PC-9 (cell line): ENCODE data around the gene MED13L. TPM values are rescaled to one million over a fixed set of nuclear protein-coding genes. Genes with fewer than 3 reads are reported as not detected.

Experiments used
- BruUV-seq: library from RNA; stranded (reverse); fragments of 400-500 nt; replicated peaks from 2 replicates; lab custom pipeline; 2021; lab: Mats Ljungman, UMichigan
- CTCF ChIA-PET: fragments of 300-600 bp; sonication (Branson Sonifier 250); formaldehyde crosslinking; loops from one replicate; lab custom pipeline; 2022; ENCODE audit warnings: antibody characterized with exemption; lab: Charles Lee
- POLR2A ChIA-PET: fragments of 300-600 bp; sonication (Branson Sonifier 250); formaldehyde crosslinking; loops from one replicate; lab custom pipeline; 2022; ENCODE audit warnings: antibody characterized with exemption; ENCODE audit not compliant: unreplicated experiment; lab: Charles Lee
- DNase-seq, 2 experiments: peaks; one replicate each; pipeline versions ENCODE4 v3.0.0 to v3.0.0-alpha.2; 2015 to 2022; ENCODE audit warnings: mixed read lengths in 1 of 2
- H2AFZ ChIP-seq: fragments of 200-600 bp; sonication (generic); 2 replicates; pipeline ENCODE4 v1.8.1; 2017; ENCODE audit warnings: antibody characterized with exemption
- H3F3A ChIP-seq: fragments of 200-600 bp; sonication (generic); 2 replicates; pipeline ENCODE4 v1.8.1; 2017; ENCODE audit warnings: antibody characterized with exemption, mild to moderate bottlenecking, low read depth; ENCODE audit not compliant: insufficient read depth
- H3K27ac ChIP-seq: fragments of 200-600 bp; sonication (generic); 2 replicates; pipeline ENCODE4 v1.6.1; 2016; ENCODE audit warnings: mixed run types
- H3K27me3 ChIP-seq: fragments of 200-600 bp; sonication (generic); 2 replicates; pipeline ENCODE4 v1.6.1; 2016; ENCODE audit warnings: low read depth, mixed run types; ENCODE audit not compliant: insufficient read depth
- H3K36me3 ChIP-seq: fragments of 200-600 bp; sonication (generic); 2 replicates; pipeline ENCODE4 v1.6.1; 2016; ENCODE audit warnings: low read depth, mixed run types
- H3K4me1 ChIP-seq: fragments of 200-600 bp; sonication (generic); replicated peaks from 2 replicates; pipeline ENCODE4 v1.6.1; 2016; ENCODE audit warnings: mixed run types; ENCODE audit not compliant: insufficient read depth
- H3K4me2 ChIP-seq: fragments of 200-600 bp; sonication (generic); 2 replicates; pipeline ENCODE4 v1.6.1; 2017; ENCODE audit warnings: mixed run types
- H3K4me3 ChIP-seq: fragments of 200-600 bp; sonication (generic); 2 replicates; pipeline ENCODE4 v1.6.1; 2016; ENCODE audit warnings: mixed run types
- H3K79me2 ChIP-seq: fragments of 200-600 bp; sonication (generic); 2 replicates; pipeline ENCODE4 v1.6.1; 2017; ENCODE audit warnings: low read depth, mixed run types
- H3K9me2 ChIP-seq: fragments of 200-600 bp; sonication (generic); 2 replicates; pipeline ENCODE4 v1.8.1; 2017; ENCODE audit warnings: mild to moderate bottlenecking; ENCODE audit not compliant: insufficient read depth
- H3K9me3 ChIP-seq: fragments of 200-600 bp; sonication (generic); 2 replicates; pipeline ENCODE4 v1.8.1; 2016; ENCODE audit warnings: low read depth; ENCODE audit not compliant: insufficient read depth
- H4K20me1 ChIP-seq: fragments of 200-600 bp; sonication (generic); 2 replicates; pipeline ENCODE4 v1.8.1; 2017; ENCODE audit not compliant: insufficient read depth
- EZH2 ChIP-seq: fragments of 200-600 bp; sonication (generic); IDR thresholded peaks from 2 replicates; pipeline ENCODE4 v1.8.0; 2017; ENCODE audit warnings: antibody characterized with exemption, low read depth
- intact Hi-C: fragments of 100-400 bp; cut with micrococcal nuclease; formaldehyde crosslinking; loops from one replicate; pipeline ENCODE4 v1.10.0; 2022; ENCODE audit not compliant: unreplicated experiment
- total RNA-seq: library from RNA; stranded (reverse); gene quantifications from 2 replicates; pipeline ENCODE4 v1.2.3, GENCODE V29; 2021
- TF ChIP-seq, protein P1 (sequence below): fragments of 200-600 bp; sonication (generic); conservative IDR thresholded peaks from 2 replicates; pipeline ENCODE4 v1.6.1; 2017; ENCODE audit warnings: mixed run types, antibody characterized with exemption, mild to moderate bottlenecking, moderate library complexity

MED13L gene
- total RNA-seq, 1 experiment from 2014 or later, result 89.5 TPM

- CTCF ChIA-PET, result no interaction called here
- BruUV-seq, result no TSS peak
These were observed 18.1 kb upstream of the MED13L start for GRCh38 chr12:116295327-116296263.

DNA sequence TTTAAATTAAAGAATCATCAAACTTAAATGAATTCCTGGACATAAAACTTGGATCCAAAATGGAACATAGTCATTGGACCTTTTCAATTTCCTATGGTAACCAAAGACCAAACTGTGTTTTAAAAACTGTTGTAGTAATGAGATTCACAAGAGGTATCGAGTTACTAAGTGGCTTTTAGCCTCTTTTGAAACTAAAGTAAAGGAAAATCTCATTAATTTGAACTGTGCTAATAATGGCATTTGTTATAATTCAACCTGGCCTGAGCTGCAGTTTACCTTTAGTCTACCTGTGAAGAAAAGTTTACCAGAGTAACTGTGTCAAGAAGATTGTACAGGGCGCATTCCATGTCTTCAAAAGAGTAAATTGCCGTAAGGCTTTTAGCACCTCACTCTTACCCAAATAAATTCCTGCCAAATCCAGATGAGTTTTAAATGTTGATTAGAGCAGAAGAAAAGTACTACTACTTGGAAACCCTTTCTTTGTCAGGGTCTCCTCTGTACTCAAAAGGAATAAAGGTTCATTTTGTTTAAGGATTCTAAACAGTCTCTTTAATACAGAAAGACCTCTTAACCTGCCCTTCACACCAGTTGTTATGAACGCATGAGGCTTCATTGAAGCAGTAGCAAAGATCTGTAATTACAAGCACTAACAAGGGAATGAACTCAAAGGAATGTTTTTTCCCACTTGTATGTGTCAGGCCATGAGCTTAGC lies 17.1 kb upstream of the MED13L start:
- no peaks in the 10 kb centered on the region for H3K79me2 ChIP-seq
- no TSS peak for BruUV-seq
- H4K20me1 ChIP-seq, result no peaks in the 10 kb centered on the region
- H2AFZ ChIP-seq, result no peak overlapping the region
- no peak for TF ChIP-seq EZH2
- TF ChIP-seq, protein P1, sequence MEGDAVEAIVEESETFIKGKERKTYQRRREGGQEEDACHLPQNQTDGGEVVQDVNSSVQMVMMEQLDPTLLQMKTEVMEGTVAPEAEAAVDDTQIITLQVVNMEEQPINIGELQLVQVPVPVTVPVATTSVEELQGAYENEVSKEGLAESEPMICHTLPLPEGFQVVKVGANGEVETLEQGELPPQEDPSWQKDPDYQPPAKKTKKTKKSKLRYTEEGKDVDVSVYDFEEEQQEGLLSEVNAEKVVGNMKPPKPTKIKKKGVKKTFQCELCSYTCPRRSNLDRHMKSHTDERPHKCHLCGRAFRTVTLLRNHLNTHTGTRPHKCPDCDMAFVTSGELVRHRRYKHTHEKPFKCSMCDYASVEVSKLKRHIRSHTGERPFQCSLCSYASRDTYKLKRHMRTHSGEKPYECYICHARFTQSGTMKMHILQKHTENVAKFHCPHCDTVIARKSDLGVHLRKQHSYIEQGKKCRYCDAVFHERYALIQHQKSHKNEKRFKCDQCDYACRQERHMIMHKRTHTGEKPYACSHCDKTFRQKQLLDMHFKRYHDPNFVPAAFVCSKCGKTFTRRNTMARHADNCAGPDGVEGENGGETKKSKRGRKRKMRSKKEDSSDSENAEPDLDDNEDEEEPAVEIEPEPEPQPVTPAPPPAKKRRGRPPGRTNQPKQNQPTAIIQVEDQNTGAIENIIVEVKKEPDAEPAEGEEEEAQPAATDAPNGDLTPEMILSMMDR, result no peak
- CTCF ChIA-PET, result no interaction called here
- H3F3A ChIP-seq, result no peaks in the 10 kb centered on the region
- no peak overlapping the region for H3K4me3 ChIP-seq
- H3K27me3 ChIP-seq, result no peaks in the 10 kb centered on the region
- peaks cover 10% of the 10 kb centered on the region for H3K4me1 ChIP-seq
- no peak for DNase-seq
- no peak overlapping the region for H3K4me2 ChIP-seq
- intact Hi-C loops, result no loop called here
- no peaks in the 10 kb centered on the region for H3K36me3 ChIP-seq
- H3K27ac ChIP-seq, result no peak overlapping the region
- POLR2A ChIA-PET, result no interaction called here
- H3K9me2 ChIP-seq, result no peaks in the 10 kb centered on the region
- no peaks in the 10 kb centered on the region for H3K9me3 ChIP-seq

More at GRCh38 chr12:116295327-116296263, 18.1 kb upstream of the MED13L start:
- POLR2A ChIA-PET, result interaction anchor here (0.6 kb wide), 1 partner anchor 86 kb away, joined by 6 read pairs; no protein-coding TSS in a partner anchor
- Histone ChIP-seq H3K79me2 (no peaks in the 10 kb centered on the region), H3K27ac (no peak overlapping the region), H3K9me3 (no peaks in the 10 kb centered on the region), H3K4me1 (peaks cover 10% of the 10 kb centered on the region), H3K9me2 (no peaks in the 10 kb centered on the region), H3K4me3 (no peak overlapping the region), H3K36me3 (no peaks in the 10 kb centered on the region), H3K4me2 (no peak overlapping the region), H3F3A (no peaks in the 10 kb centered on the region), H3K27me3 (no peaks in the 10 kb centered on the region), H2AFZ (no peak overlapping the region), H4K20me1 (no peaks in the 10 kb centered on the region)
- TF ChIP-seq, protein P1, result no peak
- TF ChIP-seq EZH2, result no peak
- no peak for DNase-seq
- intact Hi-C loops, result no loop called here

DNA sequence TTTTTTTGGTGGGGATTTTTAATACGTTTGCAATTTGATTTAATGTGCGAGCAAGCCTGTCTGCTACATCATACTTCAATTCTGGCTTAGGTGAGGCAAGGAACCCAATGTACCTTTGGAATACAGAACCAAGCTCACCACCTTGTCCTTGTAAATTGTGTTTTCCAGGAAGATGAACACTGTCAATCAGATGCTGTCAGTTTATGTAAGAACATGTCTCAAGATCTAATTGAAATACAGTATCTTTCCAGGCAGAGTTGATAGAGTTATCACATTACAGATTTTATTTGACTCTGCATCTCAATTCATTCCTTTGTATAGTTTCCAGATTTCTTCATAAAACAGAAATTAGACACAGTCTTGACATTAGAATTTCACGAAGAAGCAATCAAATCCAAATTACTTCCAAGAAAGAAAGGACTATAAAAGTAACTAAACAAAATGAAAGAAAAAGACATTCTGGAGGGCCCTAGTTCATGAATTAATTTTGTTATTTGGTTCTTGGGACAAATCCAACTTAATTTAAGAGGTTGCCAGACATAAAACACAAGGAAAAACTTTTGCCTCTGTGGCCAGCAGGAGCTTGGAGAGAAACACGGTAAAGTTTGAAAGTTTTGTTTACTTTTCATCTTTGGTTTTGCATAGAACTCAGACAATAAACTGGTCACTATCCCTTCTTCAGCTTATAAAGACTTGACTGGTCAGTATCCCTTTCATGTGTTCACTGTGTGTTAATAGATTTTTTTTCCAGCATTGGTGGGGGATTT lies 16.4 kb upstream of the MED13L start:
- no peak overlapping the region for H3K27ac ChIP-seq
- no peaks in the 10 kb centered on the region for H4K20me1 ChIP-seq
- H3K9me2 ChIP-seq, result no peaks in the 10 kb centered on the region
- POLR2A ChIA-PET, result no interaction called here
- DNase-seq, result no peak
- H3K4me2 ChIP-seq, result no peak overlapping the region
- H3K9me3 ChIP-seq, result no peaks in the 10 kb centered on the region
- H3K36me3 ChIP-seq, result no peaks in the 10 kb centered on the region
- H3K79me2 ChIP-seq, result no peaks in the 10 kb centered on the region
- CTCF ChIA-PET, result no interaction called here
- no peak overlapping the region for H2AFZ ChIP-seq
- no peaks in the 10 kb centered on the region for H3F3A ChIP-seq
- intact Hi-C loops, result no loop called here
- TF ChIP-seq, protein P1, result no peak
- no peak for TF ChIP-seq EZH2
- no peaks in the 10 kb centered on the region for H3K27me3 ChIP-seq
- H3K4me3 ChIP-seq, result no peak overlapping the region
- peaks cover 2% of the 10 kb centered on the region for H3K4me1 ChIP-seq
- BruUV-seq, result no TSS peak
